Measurements from ENCODE around the gene JAKMIP1. TPM values are rescaled to one million over a fixed set of nuclear protein-coding genes. Genes with fewer than 3 reads are reported as not detected.

JAKMIP1 gene
- total RNA-seq, 1 experiment from 2014 or later, result not detected

DNA sequence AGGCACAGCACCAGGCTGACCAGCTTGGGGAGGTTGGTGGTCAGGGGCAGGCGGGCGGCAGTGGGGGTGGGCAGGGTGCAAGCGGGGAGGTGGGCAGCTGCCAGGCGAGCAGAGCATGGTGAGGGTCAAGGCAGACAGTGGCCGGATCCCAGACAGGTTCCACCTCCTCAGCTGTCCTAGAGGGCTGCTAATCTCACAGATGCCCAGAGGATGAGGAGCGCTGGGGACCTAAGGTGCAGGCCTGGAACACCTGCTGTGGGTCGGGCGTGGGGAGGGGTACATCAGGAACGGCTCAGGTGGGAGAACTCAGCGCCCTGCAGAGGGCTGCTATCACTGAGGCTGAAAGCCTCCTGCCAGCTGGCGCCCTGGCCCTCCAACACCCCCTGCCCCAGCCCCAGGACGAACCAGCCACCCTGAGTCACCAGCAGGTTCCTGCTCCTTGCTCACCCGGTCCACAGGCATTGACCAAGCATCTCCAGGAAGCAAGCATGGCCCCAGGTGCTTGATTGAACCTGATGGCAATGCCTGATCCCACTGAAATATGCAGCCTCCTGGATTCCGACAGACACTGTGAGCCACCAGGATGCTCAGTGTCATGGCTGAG, 153.7 kb downstream of the JAKMIP1 start:
- Histone ChIP-seq H3K4me3 (ENCODE audit: low read depth in 2 of 2, low read length in 2 of 2) (no peak overlapping the region), H3K27me3 (ENCODE audit: control insufficient read depth, insufficient read depth, low read length) (peaks cover 3% of the 10 kb centered on the region), H3K9me3 (ENCODE audit: control insufficient read depth, insufficient read depth, low read depth, low read length) (no peaks in the 10 kb centered on the region), H3K4me1 (ENCODE audit: control insufficient read depth, insufficient read depth, low read length) (no peaks in the 10 kb centered on the region), H3K36me3 (ENCODE audit: control insufficient read depth, insufficient read depth, low read length) (no peaks in the 10 kb centered on the region), H3K27ac (ENCODE audit: low read length) (no peak overlapping the region)
- in situ Hi-C loops (cut with HindIII; ENCODE audit: low pct_unique_long_range_greater_than_20kb, low sequenced_read_pairs) (no loop called here), intact Hi-C loops (cut with micrococcal nuclease; ENCODE audit: unreplicated experiment) (no loop called here)
- POLR2A ChIA-PET, result no interaction called here
- no peak for ATAC-seq
- no peak for TF ChIP-seq TCF7L2 (IDR thresholded peaks at IDR 0.05; ENCODE audit: low read depth, low read length)
- TF ChIP-seq POLR2AphosphoS5 (IDR thresholded peaks at IDR 0.05; ENCODE audit: low read depth, low read length), result no peak
- no peak for TF ChIP-seq SIN3A (IDR thresholded peaks at IDR 0.05; ENCODE audit: borderline replicate concordance, insufficient read depth, low read depth, low read length)
- TF ChIP-seq REST (IDR thresholded peaks at IDR 0.05; ENCODE audit: insufficient read depth in 1 of 2, low read depth in 2 of 2, low read length in 1 of 2), result no peak
- TF ChIP-seq CTCF (IDR thresholded peaks at IDR 0.05), result no peak
- DNase-seq (ENCODE audit: low read depth, low spot score), result no peak
- BruUV-seq (replicated peaks), result no TSS peak
- CTCF ChIA-PET, result interaction anchor here (0.7 kb wide), 1 partner anchor 203 kb away, joined by 7 read pairs; no protein-coding TSS in a partner anchor

DNA sequence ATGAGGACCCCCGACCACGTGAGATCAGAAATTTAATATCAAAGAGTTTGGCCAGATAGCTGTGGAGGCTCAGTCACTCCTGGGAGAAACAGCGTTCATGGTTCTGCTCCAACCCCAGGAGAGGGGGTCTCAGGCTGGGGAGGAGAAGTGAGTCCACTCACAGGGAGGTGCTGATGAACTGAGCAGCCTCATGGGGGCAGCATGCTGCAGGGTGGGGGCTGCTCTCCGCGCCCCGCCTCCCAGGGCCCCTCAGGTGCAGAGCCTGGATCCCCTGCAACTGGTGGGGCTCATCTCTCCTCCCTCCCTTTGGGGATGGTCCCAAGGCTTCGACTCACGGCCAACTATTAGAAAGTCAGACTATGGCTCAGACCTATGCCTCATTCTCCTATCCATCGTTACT, 155.5 kb downstream of the JAKMIP1 start:
- no peak for TF ChIP-seq POLR2AphosphoS5 (IDR thresholded peaks at IDR 0.05; ENCODE audit: low read depth, low read length)
- ATAC-seq (no peak), DNase-seq (ENCODE audit: low read depth, low spot score) (no peak)
- Histone ChIP-seq H3K36me3 (ENCODE audit: control insufficient read depth, insufficient read depth, low read length) (no peaks in the 10 kb centered on the region), H3K4me1 (ENCODE audit: control insufficient read depth, insufficient read depth, low read length) (no peaks in the 10 kb centered on the region), H3K4me3 (ENCODE audit: low read depth in 2 of 2, low read length in 2 of 2) (no peak overlapping the region), H3K27me3 (ENCODE audit: control insufficient read depth, insufficient read depth, low read length) (peaks cover 3% of the 10 kb centered on the region), H3K9me3 (ENCODE audit: control insufficient read depth, insufficient read depth, low read depth, low read length) (no peaks in the 10 kb centered on the region), H3K27ac (ENCODE audit: low read length) (no peak overlapping the region)
- no TSS peak for BruUV-seq (replicated peaks)
- intact Hi-C loops (cut with micrococcal nuclease; ENCODE audit: unreplicated experiment) (no loop called here), in situ Hi-C loops (cut with HindIII; ENCODE audit: low pct_unique_long_range_greater_than_20kb, low sequenced_read_pairs) (no loop called here)
- CTCF ChIA-PET, result no interaction called here
- POLR2A ChIA-PET, result no interaction called here

- intact Hi-C loops (cut with micrococcal nuclease; ENCODE audit: unreplicated experiment), result no loop called here
- peaks cover 3% of the 10 kb centered on the region for H3K27me3 ChIP-seq (ENCODE audit: control insufficient read depth, insufficient read depth, low read length)
- BruUV-seq (replicated peaks), result no TSS peak
- H3K4me1 ChIP-seq (ENCODE audit: control insufficient read depth, insufficient read depth, low read length), result no peaks in the 10 kb centered on the region
- H3K9me3 ChIP-seq (ENCODE audit: control insufficient read depth, insufficient read depth, low read depth, low read length), result no peaks in the 10 kb centered on the region
- H3K36me3 ChIP-seq (ENCODE audit: control insufficient read depth, insufficient read depth, low read length), result no peaks in the 10 kb centered on the region
- TF ChIP-seq REST (IDR thresholded peaks at IDR 0.05; ENCODE audit: insufficient read depth in 1 of 2, low read depth in 2 of 2, low read length in 1 of 2), result no peak
- TF ChIP-seq SIN3A (IDR thresholded peaks at IDR 0.05; ENCODE audit: borderline replicate concordance, insufficient read depth, low read depth, low read length), result no peak
- no peak for TF ChIP-seq CTCF (IDR thresholded peaks at IDR 0.05)
- no peak for TF ChIP-seq POLR2AphosphoS5 (IDR thresholded peaks at IDR 0.05; ENCODE audit: low read depth, low read length)
- no peak for TF ChIP-seq TCF7L2 (IDR thresholded peaks at IDR 0.05; ENCODE audit: low read depth, low read length)
- no peak overlapping the region for H3K4me3 ChIP-seq (ENCODE audit: low read depth in 2 of 2, low read length in 2 of 2)
- ChIA-PET POLR2A (no interaction called here), CTCF (no interaction called here)
- DNase-seq (ENCODE audit: low read depth, low spot score), result no peak
- no peak overlapping the region for H3K27ac ChIP-seq (ENCODE audit: low read length)
- no peak for ATAC-seq
- in situ Hi-C loops (cut with HindIII; ENCODE audit: low pct_unique_long_range_greater_than_20kb, low sequenced_read_pairs), result no loop called here
These were observed 156.1 kb downstream of the JAKMIP1 start for GRCh38 chr4:6044276-6044675.
